ENCODE results near the gene NEGR1. TPM values are rescaled to one million over a fixed set of nuclear protein-coding genes. Genes with fewer than 3 reads are reported as not detected.

NEGR1 gene
- total RNA-seq, 1 experiment from 2014 or later: 0.05 TPM

GRCh38 chr1:71785450-71785849, 496.9 kb downstream of the NEGR1 start:
- no peaks in the 10 kb centered on the region for H3K36me3 ChIP-seq (ENCODE audit: control insufficient read depth in 1 of 2, insufficient read depth in 2 of 2, low read length in 2 of 2)
- DNase-seq (ENCODE audit: low read depth, low spot score) (no peak), ATAC-seq (no peak)
- intact Hi-C loops (cut with micrococcal nuclease): no loop called here
- no peak overlapping the region for H2AFZ ChIP-seq (ENCODE audit: low read depth, low read length, poor library complexity, severe bottlenecking)
- H3K9me3 ChIP-seq (ENCODE audit: control insufficient read depth in 1 of 2, insufficient read depth in 1 of 2, low read depth in 1 of 2, low read length in 2 of 2): peaks cover 3 to 10% of the 10 kb centered on the region in 2 experiments; a peak in 2 of 4 replicates
- ChIA-PET RAD21 (ENCODE audit: low non-redundant PET in 1 of 2, low total read pairs in 2 of 2, uncharacterized antibody in 2 of 2, unreplicated experiment in 2 of 2) (no interaction called here), POLR2A (no interaction called here), CTCF (no interaction called here)
- H3K4me1 ChIP-seq (ENCODE audit: control insufficient read depth in 1 of 2, insufficient read depth in 2 of 2, low read length in 2 of 2): no peaks in the 10 kb centered on the region
- H3K79me2 ChIP-seq (ENCODE audit: insufficient read depth, low read length): no peaks in the 10 kb centered on the region
- H4K20me1 ChIP-seq (ENCODE audit: insufficient read depth): no peaks in the 10 kb centered on the region
- TF ChIP-seq EZH2 (IDR thresholded peaks at IDR 0.05) (no peak), CTCF (IDR thresholded peaks at IDR 0.05 in 2 of 3, conservative IDR thresholded peaks at IDR 0.05 in 1 of 3; ENCODE audit: borderline replicate concordance in 1 of 3, insufficient read depth in 1 of 3, low read depth in 2 of 3, low read length in 2 of 3) (no peak), ATF3 (IDR thresholded peaks at IDR 0.05) (no peak), FOSL1 (IDR thresholded peaks at IDR 0.05; ENCODE audit: low read depth) (no peak), ZFX (IDR thresholded peaks at IDR 0.05) (no peak), ZNF274 (IDR thresholded peaks at IDR 0.05; ENCODE audit: low read depth, low read length) (no peak), SRF (IDR thresholded peaks at IDR 0.05; ENCODE audit: low read depth) (no peak), REST (IDR thresholded peaks at IDR 0.05; ENCODE audit: low read depth) (no peak), CBX3 (IDR thresholded peaks at IDR 0.05; ENCODE audit: low read depth) (no peak), ZBTB33 (IDR thresholded peaks at IDR 0.05; ENCODE audit: extremely low read depth, insufficient replicate concordance, low read length) (no peak), ELF1 (IDR thresholded peaks at IDR 0.05; ENCODE audit: borderline replicate concordance, low read depth) (no peak), EZH2phosphoT487 (IDR thresholded peaks at IDR 0.05; ENCODE audit: borderline replicate concordance) (no peak)
- H3K9ac ChIP-seq (ENCODE audit: low read length): no peak overlapping the region
- H3K9me2 ChIP-seq (ENCODE audit: insufficient read depth): no peaks in the 10 kb centered on the region
- H3K4me3 ChIP-seq (replicated peaks in 1 of 2; ENCODE audit: low read depth in 1 of 2, low read length in 2 of 2): no peak overlapping the region
- H3K4me2 ChIP-seq (ENCODE audit: low read length): no peak overlapping the region
- H3K27me3 ChIP-seq (ENCODE audit: insufficient read depth, low read length): no peaks in the 10 kb centered on the region
- H3K27ac ChIP-seq (ENCODE audit: low read depth, low read length): no peak overlapping the region
- no TSS peak for BruUV-seq (replicated peaks)
